ENCODE results near the gene POTEM.
"Not testable (repeated sequence)": the region's sequence is repeated elsewhere in the genome, so short reads cannot be mapped to it uniquely, and the experiment has no call there.

DNA sequence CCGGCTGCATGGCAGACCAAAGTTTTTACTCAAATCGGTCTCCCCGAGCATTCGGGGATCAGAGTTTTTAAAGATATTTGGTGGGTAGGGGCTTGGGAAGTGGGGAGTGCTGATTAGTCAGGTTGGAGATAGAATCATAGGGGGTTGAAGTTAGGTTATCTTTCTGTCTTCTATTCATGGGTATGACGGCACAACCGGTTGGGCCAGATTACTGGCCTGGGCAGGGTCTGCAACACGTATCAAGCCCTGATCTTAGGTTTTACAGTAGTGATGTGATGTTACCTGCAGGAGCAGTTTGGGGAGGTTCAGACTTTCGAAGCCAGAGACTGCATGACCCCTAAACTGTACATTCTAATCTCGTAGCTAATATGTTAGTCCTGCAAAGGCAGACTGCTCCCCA, 30.4 kb upstream of the POTEM start:
- not testable (repeated sequence) for TF ChIP-seq POLR2A, POLR2AphosphoS5 (IDR thresholded peaks at IDR 0.05; ENCODE audit: low read depth, low read length)

Measured in GM12892 (cell line).